Keratinocyte (primary cell): ENCODE data around the gene APCDD1. TPM values are rescaled to one million over a fixed set of nuclear protein-coding genes. Genes with fewer than 3 reads are reported as not detected.

ENCODE experiments used
- DNase-seq: peaks from one replicate; pipeline ENCODE4 v3.0.0-alpha.2; 2011; ENCODE audit warnings: low read depth, missing footprints, low spot score
- FAIRE-seq: peaks from 2 replicates; lab custom pipeline; 2011; peaks lifted over from hg19 to GRCh38; lab: Jason Lieb, UNC
- H2AFZ ChIP-seq: 2 replicates; pipeline ENCODE4 v1.6.0; 2012; ENCODE audit warnings: low read length, control low read depth, inconsistent platforms; ENCODE audit not compliant: control insufficient read depth
- H3K27ac ChIP-seq: 2 replicates; pipeline ENCODE4 v1.5.1; 2011; ENCODE audit warnings: low read length; ENCODE audit not compliant: control insufficient read depth, insufficient read depth
- H3K27me3 ChIP-seq: 3 replicates; pipeline ENCODE4 v1.6.0; 2011; ENCODE audit warnings: low read length; ENCODE audit not compliant: control insufficient read depth, insufficient read depth; ENCODE audit errors: extremely low read depth
- H3K36me3 ChIP-seq, 2 experiments: 2 replicates in 1 of 2; 3 replicates in 1 of 2; pipeline ENCODE4 v1.5.1; 2011; ENCODE audit warnings: low read length in 2 of 2, mild to moderate bottlenecking in 1 of 2; ENCODE audit not compliant: control insufficient read depth in 2 of 2, insufficient read depth in 2 of 2; ENCODE audit errors: extremely low read depth in 1 of 2
- H3K4me1 ChIP-seq: 3 replicates; pipeline ENCODE4 v1.5.1; 2011; ENCODE audit warnings: low read length; ENCODE audit not compliant: control insufficient read depth, insufficient read depth; ENCODE audit errors: extremely low read depth
- H3K4me2 ChIP-seq: 3 replicates; pipeline ENCODE4 v1.6.0; 2011; ENCODE audit warnings: low read depth, low read length; ENCODE audit not compliant: control insufficient read depth, insufficient read depth; ENCODE audit errors: extremely low read depth
- H3K4me3 ChIP-seq, 3 experiments: fragments of 200-600 bp in 1 of 3; sonication (generic) in 1 of 3; 2 replicates in 2 of 3; 3 replicates in 1 of 3; pipeline ENCODE4 v1.5.1; 2011 to 2016; ENCODE audit warnings: low read length in 3 of 3, mild to moderate bottlenecking in 3 of 3, control low read depth in 2 of 3, inconsistent platforms in 1 of 3, low read depth in 1 of 3, mixed read lengths in 1 of 3, mixed run types in 1 of 3, moderate library complexity in 1 of 3; ENCODE audit not compliant: control insufficient read depth in 2 of 3, insufficient read depth in 2 of 3; ENCODE audit errors: extremely low read depth in 1 of 3
- H3K79me2 ChIP-seq: 2 replicates; pipeline ENCODE4 v1.6.0; 2012; ENCODE audit warnings: low read length; ENCODE audit not compliant: control insufficient read depth, insufficient read depth
- H3K9ac ChIP-seq: 3 replicates; pipeline ENCODE4 v1.6.0; 2011; ENCODE audit warnings: low read length; ENCODE audit not compliant: control insufficient read depth, insufficient read depth; ENCODE audit errors: extremely low read depth
- H3K9me1 ChIP-seq: 3 replicates; pipeline ENCODE4 v1.6.0; 2011; ENCODE audit warnings: low read length; ENCODE audit not compliant: control insufficient read depth, insufficient read depth; ENCODE audit errors: extremely low read depth
- H3K9me3 ChIP-seq: 2 replicates; pipeline ENCODE4 v1.5.1; 2012; ENCODE audit warnings: low read depth, low read length; ENCODE audit not compliant: control insufficient read depth
- H4K20me1 ChIP-seq: 3 replicates; pipeline ENCODE4 v1.6.0; 2011; ENCODE audit warnings: low read length; ENCODE audit not compliant: control insufficient read depth, insufficient read depth; ENCODE audit errors: extremely low read depth
- CTCF ChIP-seq, 3 experiments: IDR thresholded peaks in 1 of 3; conservative IDR thresholded peaks in 1 of 3; optimal IDR thresholded peaks in 1 of 3; 2 replicates in 2 of 3; 3 replicates in 1 of 3; pipeline versions ENCODE3 to v1.5.1; 2011; ENCODE audit warnings: low read length in 3 of 3, mild to moderate bottlenecking in 3 of 3, moderate library complexity in 2 of 3, control low read depth in 1 of 3, inconsistent platforms in 1 of 3; ENCODE audit not compliant: insufficient read depth in 2 of 3; ENCODE audit errors: extremely low read depth in 1 of 3
- EZH2 ChIP-seq: IDR thresholded peaks from one replicate; pipeline ENCODE4 v1.6.1; 2012; ENCODE audit warnings: inconsistent platforms, mild to moderate bottlenecking, low read length, moderate library complexity
- dilution Hi-C: fragments of 300-500 bp; cut with MboI; formaldehyde crosslinking; loops from one replicate; pipeline ENCODE4 v1.7.0; 2020; ENCODE audit warnings: low sequenced_read_pairs; ENCODE audit not compliant: extremely low pct_ligation_motif_present
- polyA plus RNA-seq, 5 experiments: library from polyadenylated mRNA; depleted of rRNA in 3 of 5; stranded (reverse) in 3 of 5; stranded (forward) in 1 of 5; unstranded in 1 of 5; fragments of >200 nt; gene quantifications; 1 replicate in 1 of 5; 2 replicates in 3 of 5; 3 replicates in 1 of 5; pipeline versions ENCODE4 v1.2.1 to v1.2.3, GENCODE V29; 2011 to 2012; ENCODE audit warnings: missing spikeins in 2 of 5, low read depth in 1 of 5, low replicate concordance in 1 of 5

The APCDD1 gene
- polyA plus RNA-seq, 1 donor (not counting 4 experiments of a cell fraction or from before 2014, with no cell fraction given), result 8.5 TPM

- H3K36me3 ChIP-seq, result no peaks in the 10 kb centered on the region
- H3K27me3 ChIP-seq, result peaks cover 3% of the 10 kb centered on the region
- no peak for FAIRE-seq
- dilution Hi-C loops, result no loop called here
- no peak overlapping the region for H3K4me3 ChIP-seq
- H4K20me1 ChIP-seq, result no peaks in the 10 kb centered on the region
- H3K9me3 ChIP-seq, result no peaks in the 10 kb centered on the region
- H2AFZ ChIP-seq, result no peak overlapping the region
- no peaks in the 10 kb centered on the region for H3K9me1 ChIP-seq
- no peak overlapping the region for H3K4me2 ChIP-seq
- no peak for DNase-seq
- H3K9ac ChIP-seq, result no peak overlapping the region
- H3K4me1 ChIP-seq, result peaks cover 4% of the 10 kb centered on the region
- no peak overlapping the region for H3K27ac ChIP-seq
- TF ChIP-seq CTCF (optimal IDR thresholded peaks at IDR 0.05 in 1 of 3, IDR thresholded peaks at IDR 0.05 in 1 of 3, conservative IDR thresholded peaks at IDR 0.05 in 1 of 3; ENCODE audit: extremely low read depth in 1 of 3, insufficient read depth in 2 of 3, low read length in 3 of 3) (no peak), EZH2 (no peak)
- no peaks in the 10 kb centered on the region for H3K79me2 ChIP-seq
Observed at GRCh38 chr18:10471574-10471973, 17.1 kb downstream of the APCDD1 start.

- Histone ChIP-seq H3K4me2 (no peak overlapping the region), H3K27me3 (peaks cover 3% of the 10 kb centered on the region)
- no peak for FAIRE-seq
Observed at GRCh38 chr18:10473132-10473531, 18.7 kb downstream of the APCDD1 start.

More at GRCh38 chr18:10473132-10473531, 18.7 kb downstream of the APCDD1 start:
- TF ChIP-seq CTCF (optimal IDR thresholded peaks at IDR 0.05 in 1 of 3, IDR thresholded peaks at IDR 0.05 in 1 of 3, conservative IDR thresholded peaks at IDR 0.05 in 1 of 3; ENCODE audit: extremely low read depth in 1 of 3, insufficient read depth in 2 of 3, low read length in 3 of 3) (no peak), EZH2 (no peak)
- dilution Hi-C loops, result no loop called here
- Histone ChIP-seq H3K36me3 (no peaks in the 10 kb centered on the region), H3K79me2 (no peaks in the 10 kb centered on the region), H3K9ac (no peak overlapping the region), H3K9me3 (no peaks in the 10 kb centered on the region), H3K27ac (no peak overlapping the region), H2AFZ (no peak overlapping the region), H4K20me1 (no peaks in the 10 kb centered on the region), H3K4me1 (peaks cover 4% of the 10 kb centered on the region), H3K4me3 (no peak overlapping the region), H3K9me1 (no peaks in the 10 kb centered on the region)
- DNase-seq, result no peak
